ENCODE data around the gene NUDCD3. TPM values are rescaled to one million over a fixed set of nuclear protein-coding genes. Genes with fewer than 3 reads are reported as not detected.

The NUDCD3 gene
- total and polyA plus RNA-seq, 4 donors: 15.4 to 30.7 (median 24.3) TPM

- 96% methylated on average over 5 of the region's 5 CpGs for WGBS
- no peaks in the 10 kb centered on the region for H3K36me3 ChIP-seq (ENCODE audit: control insufficient read depth in 4 of 4, insufficient read depth in 3 of 4, low read depth in 1 of 4, low read length in 3 of 4)
- no peak for DNase-seq (ENCODE audit: low spot score)
- no peaks in the 10 kb centered on the region for H3K4me1 ChIP-seq (ENCODE audit: control insufficient read depth in 4 of 4, insufficient read depth in 4 of 4, low read length in 3 of 4)
- H3K9me3 ChIP-seq (ENCODE audit: control insufficient read depth in 4 of 4, low read length in 3 of 4): no peaks in the 10 kb centered on the region
- no peak overlapping the region for H3K27ac ChIP-seq (ENCODE audit: low read depth in 1 of 2, low read length in 2 of 2)
- TF ChIP-seq SP1 (IDR thresholded peaks at IDR 0.05): no peak
- TF ChIP-seq, protein P1, sequence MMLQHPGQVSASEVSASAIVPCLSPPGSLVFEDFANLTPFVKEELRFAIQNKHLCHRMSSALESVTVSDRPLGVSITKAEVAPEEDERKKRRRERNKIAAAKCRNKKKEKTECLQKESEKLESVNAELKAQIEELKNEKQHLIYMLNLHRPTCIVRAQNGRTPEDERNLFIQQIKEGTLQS (IDR thresholded peaks at IDR 0.05): no peak
- no peak for TF ChIP-seq FOXA1 (IDR thresholded peaks at IDR 0.05)
- TF ChIP-seq ZBTB33 (IDR thresholded peaks at IDR 0.05): no peak
- TF ChIP-seq HNF4G (IDR thresholded peaks at IDR 0.05): no peak
- TF ChIP-seq, protein P2, sequence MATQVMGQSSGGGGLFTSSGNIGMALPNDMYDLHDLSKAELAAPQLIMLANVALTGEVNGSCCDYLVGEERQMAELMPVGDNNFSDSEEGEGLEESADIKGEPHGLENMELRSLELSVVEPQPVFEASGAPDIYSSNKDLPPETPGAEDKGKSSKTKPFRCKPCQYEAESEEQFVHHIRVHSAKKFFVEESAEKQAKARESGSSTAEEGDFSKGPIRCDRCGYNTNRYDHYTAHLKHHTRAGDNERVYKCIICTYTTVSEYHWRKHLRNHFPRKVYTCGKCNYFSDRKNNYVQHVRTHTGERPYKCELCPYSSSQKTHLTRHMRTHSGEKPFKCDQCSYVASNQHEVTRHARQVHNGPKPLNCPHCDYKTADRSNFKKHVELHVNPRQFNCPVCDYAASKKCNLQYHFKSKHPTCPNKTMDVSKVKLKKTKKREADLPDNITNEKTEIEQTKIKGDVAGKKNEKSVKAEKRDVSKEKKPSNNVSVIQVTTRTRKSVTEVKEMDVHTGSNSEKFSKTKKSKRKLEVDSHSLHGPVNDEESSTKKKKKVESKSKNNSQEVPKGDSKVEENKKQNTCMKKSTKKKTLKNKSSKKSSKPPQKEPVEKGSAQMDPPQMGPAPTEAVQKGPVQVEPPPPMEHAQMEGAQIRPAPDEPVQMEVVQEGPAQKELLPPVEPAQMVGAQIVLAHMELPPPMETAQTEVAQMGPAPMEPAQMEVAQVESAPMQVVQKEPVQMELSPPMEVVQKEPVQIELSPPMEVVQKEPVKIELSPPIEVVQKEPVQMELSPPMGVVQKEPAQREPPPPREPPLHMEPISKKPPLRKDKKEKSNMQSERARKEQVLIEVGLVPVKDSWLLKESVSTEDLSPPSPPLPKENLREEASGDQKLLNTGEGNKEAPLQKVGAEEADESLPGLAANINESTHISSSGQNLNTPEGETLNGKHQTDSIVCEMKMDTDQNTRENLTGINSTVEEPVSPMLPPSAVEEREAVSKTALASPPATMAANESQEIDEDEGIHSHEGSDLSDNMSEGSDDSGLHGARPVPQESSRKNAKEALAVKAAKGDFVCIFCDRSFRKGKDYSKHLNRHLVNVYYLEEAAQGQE (IDR thresholded peaks at IDR 0.05): no peak
- TF ChIP-seq YY1 (IDR thresholded peaks at IDR 0.05): no peak
- TF ChIP-seq GABPA (IDR thresholded peaks at IDR 0.05 in 1 of 2, conservative IDR thresholded peaks at IDR 0.05 in 1 of 2): no peak
- TF ChIP-seq FOXA2 (IDR thresholded peaks at IDR 0.05): no peak
- TF ChIP-seq, protein P3, sequence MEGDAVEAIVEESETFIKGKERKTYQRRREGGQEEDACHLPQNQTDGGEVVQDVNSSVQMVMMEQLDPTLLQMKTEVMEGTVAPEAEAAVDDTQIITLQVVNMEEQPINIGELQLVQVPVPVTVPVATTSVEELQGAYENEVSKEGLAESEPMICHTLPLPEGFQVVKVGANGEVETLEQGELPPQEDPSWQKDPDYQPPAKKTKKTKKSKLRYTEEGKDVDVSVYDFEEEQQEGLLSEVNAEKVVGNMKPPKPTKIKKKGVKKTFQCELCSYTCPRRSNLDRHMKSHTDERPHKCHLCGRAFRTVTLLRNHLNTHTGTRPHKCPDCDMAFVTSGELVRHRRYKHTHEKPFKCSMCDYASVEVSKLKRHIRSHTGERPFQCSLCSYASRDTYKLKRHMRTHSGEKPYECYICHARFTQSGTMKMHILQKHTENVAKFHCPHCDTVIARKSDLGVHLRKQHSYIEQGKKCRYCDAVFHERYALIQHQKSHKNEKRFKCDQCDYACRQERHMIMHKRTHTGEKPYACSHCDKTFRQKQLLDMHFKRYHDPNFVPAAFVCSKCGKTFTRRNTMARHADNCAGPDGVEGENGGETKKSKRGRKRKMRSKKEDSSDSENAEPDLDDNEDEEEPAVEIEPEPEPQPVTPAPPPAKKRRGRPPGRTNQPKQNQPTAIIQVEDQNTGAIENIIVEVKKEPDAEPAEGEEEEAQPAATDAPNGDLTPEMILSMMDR (IDR thresholded peaks at IDR 0.05; ENCODE audit: low read depth, low read length, missing input control): no peak
- TF ChIP-seq HNF4A (conservative IDR thresholded peaks at IDR 0.05): no peak
- no peak overlapping the region for H3K4me3 ChIP-seq (ENCODE audit: low read depth in 1 of 3, low read length in 3 of 3)
- no peaks in the 10 kb centered on the region for H3K27me3 ChIP-seq (ENCODE audit: control insufficient read depth in 4 of 4, insufficient read depth in 4 of 4, low read length in 3 of 4)
- no peak overlapping the region for H3K9ac ChIP-seq (ENCODE audit: low read depth in 1 of 2, low read length in 2 of 2)
Measured at GRCh38 chr7:44497155-44498027, 6.9 kb upstream of the NUDCD3 start.

DNA sequence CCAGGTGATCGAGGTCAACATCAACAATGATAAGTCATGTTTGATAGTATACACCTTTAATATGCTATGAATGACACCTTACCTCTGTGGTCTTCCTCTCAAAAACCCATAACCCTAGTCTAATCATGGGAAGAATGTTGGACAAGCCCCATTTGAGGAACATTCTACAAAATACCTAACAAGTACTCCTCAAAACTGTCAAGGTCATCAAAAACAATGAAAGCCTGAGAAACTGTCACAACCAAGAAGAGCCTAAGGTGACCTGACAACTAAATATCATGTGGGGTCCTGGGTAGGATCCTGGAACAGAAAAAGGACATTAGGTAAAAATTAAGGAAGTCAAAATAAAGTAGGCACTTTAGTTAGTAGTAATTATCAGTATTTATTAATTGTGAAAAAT, 5.9 kb upstream of the NUDCD3 start:
- no peaks in the 10 kb centered on the region for H3K4me1 ChIP-seq (ENCODE audit: control insufficient read depth in 4 of 4, insufficient read depth in 4 of 4, low read length in 3 of 4)
- no peak overlapping the region for H3K9ac ChIP-seq (ENCODE audit: low read depth in 1 of 2, low read length in 2 of 2)
- WGBS: 86% methylated on average over 1 of the region's 1 CpG
- H3K27ac ChIP-seq (ENCODE audit: low read depth in 1 of 2, low read length in 2 of 2): no peak overlapping the region
- H3K9me3 ChIP-seq (ENCODE audit: control insufficient read depth in 4 of 4, low read length in 3 of 4): no peaks in the 10 kb centered on the region
- H3K4me3 ChIP-seq (ENCODE audit: low read depth in 1 of 3, low read length in 3 of 3): no peak overlapping the region
- H3K27me3 ChIP-seq (ENCODE audit: control insufficient read depth in 4 of 4, insufficient read depth in 4 of 4, low read length in 3 of 4): no peaks in the 10 kb centered on the region
- no peak for DNase-seq (ENCODE audit: low spot score)
- no peak for TF ChIP-seq RXRA (IDR thresholded peaks at IDR 0.05)
- no peak for TF ChIP-seq GABPA (IDR thresholded peaks at IDR 0.05 in 1 of 2, conservative IDR thresholded peaks at IDR 0.05 in 1 of 2)
- no peak for TF ChIP-seq EGR1 (IDR thresholded peaks at IDR 0.05; ENCODE audit: low read depth in 2 of 2)
- TF ChIP-seq JUND (IDR thresholded peaks at IDR 0.05): no peak
- no peak for TF ChIP-seq ZBTB33 (IDR thresholded peaks at IDR 0.05)
- TF ChIP-seq, protein P4, sequence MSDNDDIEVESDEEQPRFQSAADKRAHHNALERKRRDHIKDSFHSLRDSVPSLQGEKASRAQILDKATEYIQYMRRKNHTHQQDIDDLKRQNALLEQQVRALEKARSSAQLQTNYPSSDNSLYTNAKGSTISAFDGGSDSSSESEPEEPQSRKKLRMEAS (IDR thresholded peaks at IDR 0.05): no peak
- no peak for TF ChIP-seq RAD21 (IDR thresholded peaks at IDR 0.05)
- no peak for TF ChIP-seq TAF1 (conservative IDR thresholded peaks at IDR 0.05)
- TF ChIP-seq FOXA2 (IDR thresholded peaks at IDR 0.05): no peak
- TF ChIP-seq NR2F2 (IDR thresholded peaks at IDR 0.05): no peak
- no peak for TF ChIP-seq SP1 (IDR thresholded peaks at IDR 0.05)
- TF ChIP-seq YY1 (IDR thresholded peaks at IDR 0.05): no peak
- H3K36me3 ChIP-seq (ENCODE audit: control insufficient read depth in 4 of 4, insufficient read depth in 3 of 4, low read depth in 1 of 4, low read length in 3 of 4): no peaks in the 10 kb centered on the region

Data from liver (tissue), 9 donors.